ENCODE results near the gene HES5.

- TF ChIP-seq CTCF (conservative IDR thresholded peaks at IDR 0.05 in 1 of 2, IDR thresholded peaks at IDR 0.05 in 1 of 2; ENCODE audit: low read depth in 1 of 2, low read length in 2 of 2) (no peak), EZH2 (IDR thresholded peaks at IDR 0.05; ENCODE audit: low read length, missing control alignments) (no peak)
These were observed 30.8 kb downstream of the HES5 start for GRCh38 chr1:2499260-2499659.

Measured in fibroblast of lung (primary cell).